Suprapubic skin (tissue), 4 donors: ENCODE measurements around the gene CEP112.

ENCODE experiments used
- CTCF ChIP-seq, 2 donors: fragments of 200-600 bp in 1 of 2; fragments of 450-650 bp in 1 of 2; sonication (generic) in 1 of 2; IDR thresholded peaks; one replicate each; pipeline ENCODE4 v1.5.1; 2016 to 2019; ENCODE audit warnings: antibody characterized with exemption in 2 of 2, mild to moderate bottlenecking in 1 of 2, moderate library complexity in 1 of 2
- EP300 ChIP-seq: sonication (generic); formaldehyde crosslinking; IDR thresholded peaks from one replicate; pipeline ENCODE4 v1.6.1; 2017; ENCODE audit warnings: antibody characterized with exemption
- POLR2A ChIP-seq, 2 donors: fragments of 450-650 bp; IDR thresholded peaks; one replicate each; pipeline ENCODE4 v1.6.1; 2017; ENCODE audit warnings: antibody characterized with exemption in 2 of 2, mild to moderate bottlenecking in 2 of 2, moderate library complexity in 2 of 2
- POLR2AphosphoS5 ChIP-seq, 3 donors: sonication (generic); formaldehyde crosslinking; IDR thresholded peaks; one replicate each; pipeline ENCODE4 v1.6.1; 2017; ENCODE audit warnings: antibody characterized with exemption in 3 of 3

DNA sequence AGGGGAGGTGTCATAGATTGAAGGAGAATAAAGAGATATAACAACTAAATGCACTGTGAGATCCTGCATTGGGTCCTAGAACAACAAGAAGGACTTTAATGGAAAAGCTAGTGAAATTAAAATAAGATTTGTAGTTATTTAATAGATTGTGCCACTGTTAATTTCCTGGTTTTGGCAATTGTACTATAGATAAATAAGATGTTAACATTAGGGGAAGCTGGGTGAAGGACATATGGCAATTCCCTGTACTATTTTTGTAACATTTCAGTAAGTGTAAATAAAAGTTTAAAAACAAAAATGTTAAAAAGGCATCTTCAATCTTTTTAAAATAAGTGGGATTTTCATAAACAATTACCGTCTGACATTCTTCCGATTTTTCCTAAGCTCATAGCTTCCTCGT, 372.1 kb downstream of the CEP112 start:
- TF ChIP-seq POLR2AphosphoS5 (IDR thresholded peaks at IDR 0.05) (no peak), CTCF (IDR thresholded peaks at IDR 0.05) (no peak), POLR2A (IDR thresholded peaks at IDR 0.05) (no peak), EP300 (no peak)
